Measurements from ENCODE around the gene PPP3CA. TPM values are rescaled to one million over a fixed set of nuclear protein-coding genes. Genes with fewer than 3 reads are reported as not detected.
"Not testable (repeated sequence)": the region's sequence is repeated elsewhere in the genome, so short reads cannot be mapped to it uniquely, and the experiment has no call there.

PPP3CA gene
- total and polyA plus RNA-seq, 4 experiments from 2014 or later, result 5.0 to 41.8 (median 22.9) TPM

- H3K4me3 Mint-ChIP-seq; DNase-seq; H3K36me3 ChIP-seq (ENCODE audit: insufficient read depth, low read length); intact Hi-C loops (cut with micrococcal nuclease); H3K4me1 ChIP-seq (ENCODE audit: insufficient read depth, low read length); H3K4me3 ChIP-seq (ENCODE audit: low read length in 2 of 2); H3K27me3 Mint-ChIP-seq; H3K9me3 ChIP-seq (ENCODE audit: control insufficient read depth in 1 of 2, low read length in 2 of 2); H3K27ac ChIP-seq (ENCODE audit: low read depth, low read length); CTCF ChIA-PET (ENCODE audit: partially characterized antibody); H3K36me3 Mint-ChIP-seq; H3K4me1 Mint-ChIP-seq; H3K9me3 Mint-ChIP-seq; H3K27me3 ChIP-seq (ENCODE audit: insufficient read depth, low read length); POLR2A ChIA-PET (ENCODE audit: partially characterized antibody): not testable (repeated sequence)
- peak overlapping the region in 1 of 7 donors; percentile 24 for H3K27ac Mint-ChIP-seq
Observed at GRCh38 chr4:100991332-100992069, 355.8 kb downstream of the PPP3CA start.

- H3K36me3 Mint-ChIP-seq, result no peaks in the 10 kb centered on the region
- POLR2A ChIA-PET (ENCODE audit: partially characterized antibody), result interaction anchor here (1.9 kb wide), 1 partner anchor 31 kb away, joined by 4 read pairs; no protein-coding TSS in a partner anchor
- intact Hi-C loops (cut with micrococcal nuclease), result no loop called here
Observed at GRCh38 chr4:100989401-100989800, 357.9 kb downstream of the PPP3CA start.

GRCh38 chr4:100988876-100989275 is 358.4 kb downstream of the PPP3CA start:
- no peak overlapping the region for H3K27ac Mint-ChIP-seq
- H3K27me3 ChIP-seq (ENCODE audit: insufficient read depth, low read length), result no peaks in the 10 kb centered on the region
- no peak overlapping the region for H3K4me3 Mint-ChIP-seq
- ChIA-PET POLR2A (ENCODE audit: partially characterized antibody) (interaction anchor here (1.9 kb wide), 1 partner anchor 31 kb away, joined by 4 read pairs; no protein-coding TSS in a partner anchor), CTCF (ENCODE audit: partially characterized antibody) (no interaction called here)
- H3K27me3 Mint-ChIP-seq, result no peaks in the 10 kb centered on the region
- H3K4me1 ChIP-seq (ENCODE audit: insufficient read depth, low read length), result no peaks in the 10 kb centered on the region
- no peaks in the 10 kb centered on the region for H3K9me3 Mint-ChIP-seq
- H3K4me1 Mint-ChIP-seq, result no peaks in the 10 kb centered on the region
- H3K4me3 ChIP-seq (ENCODE audit: low read length in 2 of 2), result no peak overlapping the region
- no peaks in the 10 kb centered on the region for H3K36me3 Mint-ChIP-seq
- no peaks in the 10 kb centered on the region for H3K9me3 ChIP-seq (ENCODE audit: control insufficient read depth in 1 of 2, low read length in 2 of 2)
- no peaks in the 10 kb centered on the region for H3K36me3 ChIP-seq (ENCODE audit: insufficient read depth, low read length)
- H3K27ac ChIP-seq (ENCODE audit: low read depth, low read length), result no peak overlapping the region
- DNase-seq, result no peak
- intact Hi-C loops (cut with micrococcal nuclease), result no loop called here

More at GRCh38 chr4:100989401-100989800, 357.9 kb downstream of the PPP3CA start:
- H3K27me3 ChIP-seq (ENCODE audit: insufficient read depth, low read length), result no peaks in the 10 kb centered on the region
- H3K9me3 ChIP-seq (ENCODE audit: control insufficient read depth in 1 of 2, low read length in 2 of 2), result no peaks in the 10 kb centered on the region
- Mint-ChIP-seq H3K4me3 (no peak overlapping the region), H3K27me3 (no peaks in the 10 kb centered on the region), H3K27ac (no peak overlapping the region), H3K4me1 (no peaks in the 10 kb centered on the region), H3K9me3 (no peaks in the 10 kb centered on the region)
- DNase-seq, result no peak
- no peak overlapping the region for H3K27ac ChIP-seq (ENCODE audit: low read depth, low read length)
- H3K36me3 ChIP-seq (ENCODE audit: insufficient read depth, low read length), result no peaks in the 10 kb centered on the region
- CTCF ChIA-PET (ENCODE audit: partially characterized antibody), result no interaction called here
- no peaks in the 10 kb centered on the region for H3K4me1 ChIP-seq (ENCODE audit: insufficient read depth, low read length)
- no peak overlapping the region for H3K4me3 ChIP-seq (ENCODE audit: low read length in 2 of 2)

GRCh38 chr4:100986360-100986868 is 360.9 kb downstream of the PPP3CA start:
- no peak overlapping the region for H3K4me3 Mint-ChIP-seq
- POLR2A ChIA-PET (ENCODE audit: partially characterized antibody), result interaction anchor here (1.2 kb wide), 1 partner anchor 32 kb away, joined by 4 read pairs; no protein-coding TSS in a partner anchor
- H3K4me3 ChIP-seq (ENCODE audit: low read length in 2 of 2), result no peak overlapping the region
- no peaks in the 10 kb centered on the region for H3K27me3 ChIP-seq (ENCODE audit: insufficient read depth, low read length)
- CTCF ChIA-PET (ENCODE audit: partially characterized antibody), result interaction anchor here (0.9 to 1.4 kb wide), 2 partner anchors 20 to 33 kb away, joined by 3 read pairs; no protein-coding TSS in a partner anchor
- H3K4me1 Mint-ChIP-seq, result no peaks in the 10 kb centered on the region
- H3K27me3 Mint-ChIP-seq, result no peaks in the 10 kb centered on the region
- no peak for DNase-seq
- intact Hi-C loops (cut with micrococcal nuclease), result no loop called here
- no peaks in the 10 kb centered on the region for H3K36me3 ChIP-seq (ENCODE audit: insufficient read depth, low read length)
- no peaks in the 10 kb centered on the region for H3K36me3 Mint-ChIP-seq
- no peaks in the 10 kb centered on the region for H3K9me3 ChIP-seq (ENCODE audit: control insufficient read depth in 1 of 2, low read length in 2 of 2)
- H3K27ac ChIP-seq (ENCODE audit: low read depth, low read length), result no peak overlapping the region
- H3K27ac Mint-ChIP-seq, result no peak overlapping the region
- no peaks in the 10 kb centered on the region for H3K4me1 ChIP-seq (ENCODE audit: insufficient read depth, low read length)
- H3K9me3 Mint-ChIP-seq, result no peaks in the 10 kb centered on the region

- Histone ChIP-seq H3K36me3 (ENCODE audit: insufficient read depth, low read length) (no peaks in the 10 kb centered on the region), H3K4me3 (ENCODE audit: low read length in 2 of 2) (no peak overlapping the region), H3K4me1 (ENCODE audit: insufficient read depth, low read length) (no peaks in the 10 kb centered on the region), H3K27me3 (ENCODE audit: insufficient read depth, low read length) (no peaks in the 10 kb centered on the region), H3K27ac (ENCODE audit: low read depth, low read length) (no peak overlapping the region), H3K9me3 (ENCODE audit: control insufficient read depth in 1 of 2, low read length in 2 of 2) (no peaks in the 10 kb centered on the region)
- CTCF ChIA-PET (ENCODE audit: partially characterized antibody), result no interaction called here
- H3K4me1 Mint-ChIP-seq, result no peaks in the 10 kb centered on the region
- DNase-seq, result no peak
- no peak overlapping the region for H3K4me3 Mint-ChIP-seq
- H3K9me3 Mint-ChIP-seq, result no peaks in the 10 kb centered on the region
- no peaks in the 10 kb centered on the region for H3K36me3 Mint-ChIP-seq
- intact Hi-C loops (cut with micrococcal nuclease), result no loop called here
- no peak overlapping the region for H3K27ac Mint-ChIP-seq
- POLR2A ChIA-PET (ENCODE audit: partially characterized antibody), result no interaction called here
- H3K27me3 Mint-ChIP-seq, result no peaks in the 10 kb centered on the region
Observed at GRCh38 chr4:100985576-100985975, 361.8 kb downstream of the PPP3CA start.

- no peaks in the 10 kb centered on the region for H3K9me3 ChIP-seq (ENCODE audit: control insufficient read depth in 1 of 2, low read length in 2 of 2)
- H3K36me3 ChIP-seq (ENCODE audit: insufficient read depth, low read length), result no peaks in the 10 kb centered on the region
- Mint-ChIP-seq H3K4me3 (no peak overlapping the region), H3K27ac (no peak overlapping the region), H3K27me3 (no peaks in the 10 kb centered on the region), H3K9me3 (no peaks in the 10 kb centered on the region), H3K36me3 (no peaks in the 10 kb centered on the region), H3K4me1 (no peaks in the 10 kb centered on the region)
- ChIA-PET POLR2A (ENCODE audit: partially characterized antibody) (no interaction called here), CTCF (ENCODE audit: partially characterized antibody) (no interaction called here)
- no peaks in the 10 kb centered on the region for H3K27me3 ChIP-seq (ENCODE audit: insufficient read depth, low read length)
- H3K4me1 ChIP-seq (ENCODE audit: insufficient read depth, low read length), result no peaks in the 10 kb centered on the region
- no peak for DNase-seq
- H3K27ac ChIP-seq (ENCODE audit: low read depth, low read length), result no peak overlapping the region
- no peak overlapping the region for H3K4me3 ChIP-seq (ENCODE audit: low read length in 2 of 2)
- intact Hi-C loops (cut with micrococcal nuclease), result no loop called here
Observed at GRCh38 chr4:100984901-100985300, 362.4 kb downstream of the PPP3CA start.

- Mint-ChIP-seq H3K36me3 (no peaks in the 10 kb centered on the region), H3K9me3 (no peaks in the 10 kb centered on the region), H3K27ac (no peak overlapping the region), H3K27me3 (no peaks in the 10 kb centered on the region), H3K4me3 (no peak overlapping the region), H3K4me1 (no peaks in the 10 kb centered on the region)
- no peaks in the 10 kb centered on the region for H3K9me3 ChIP-seq (ENCODE audit: control insufficient read depth in 1 of 2, low read length in 2 of 2)
- no peaks in the 10 kb centered on the region for H3K4me1 ChIP-seq (ENCODE audit: insufficient read depth, low read length)
- ChIA-PET CTCF (ENCODE audit: partially characterized antibody) (no interaction called here), POLR2A (ENCODE audit: partially characterized antibody) (interaction anchor here (0.6 kb wide), 1 partner anchor 213 kb away, joined by 3 read pairs; no protein-coding TSS in a partner anchor)
- DNase-seq, result no peak
- intact Hi-C loops (cut with micrococcal nuclease), result no loop called here
- H3K4me3 ChIP-seq (ENCODE audit: low read length in 2 of 2), result no peak overlapping the region
- H3K27ac ChIP-seq (ENCODE audit: low read depth, low read length), result no peak overlapping the region
- no peaks in the 10 kb centered on the region for H3K27me3 ChIP-seq (ENCODE audit: insufficient read depth, low read length)
- H3K36me3 ChIP-seq (ENCODE audit: insufficient read depth, low read length), result no peaks in the 10 kb centered on the region
Observed at GRCh38 chr4:100983426-100983825, 363.9 kb downstream of the PPP3CA start.

Data from CD4-positive, alpha-beta memory T cell (primary cell).